ENCODE results near the gene MMD.
A peak's percentile ranks its signal among the peaks of the same experiment; 100 is the strongest.

Gene MMD

GRCh38 chr17:55420067-55420775 is 1.4 kb downstream of the MMD start:
- Histone ChIP-seq H3K27me3 (ENCODE audit: insufficient read depth, poor library complexity, severe bottlenecking) (peaks cover 2% of the 10 kb centered on the region), H3K27ac (replicated peaks) (peak overlapping the region; percentile 77), H3K4me3 (replicated peaks; ENCODE audit: insufficient read depth, low read length) (peak overlapping the region; percentile 94)
- DNase-seq (ENCODE audit: low read depth in 1 of 2, low spot score in 1 of 2) = peak in 1 of 2 experiments; percentile 45
- peak; percentile 92 for TF ChIP-seq SPI1 (IDR thresholded peaks at IDR 0.05; ENCODE audit: borderline replicate concordance, low read depth)
- TF ChIP-seq CTCF (IDR thresholded peaks at IDR 0.05; ENCODE audit: insufficient read depth, low read length) = no peak
- TF ChIP-seq REST (IDR thresholded peaks at IDR 0.05; ENCODE audit: insufficient replicate concordance, low read depth) = no peak

GRCh38 chr17:55418369-55419268 is 3.0 kb downstream of the MMD start:
- H3K4me3 ChIP-seq (replicated peaks; ENCODE audit: insufficient read depth, low read length) = no peak overlapping the region
- peaks cover 2% of the 10 kb centered on the region for H3K27me3 ChIP-seq (ENCODE audit: insufficient read depth, poor library complexity, severe bottlenecking)
- DNase-seq (ENCODE audit: low read depth in 1 of 2, low spot score in 1 of 2) = no peak
- TF ChIP-seq REST (IDR thresholded peaks at IDR 0.05; ENCODE audit: insufficient replicate concordance, low read depth) = no peak
- no peak for TF ChIP-seq SPI1 (IDR thresholded peaks at IDR 0.05; ENCODE audit: borderline replicate concordance, low read depth)
- no peak for TF ChIP-seq GABPA (IDR thresholded peaks at IDR 0.05; ENCODE audit: low read depth)
- no peak for TF ChIP-seq POLR2AphosphoS5 (IDR thresholded peaks at IDR 0.05; ENCODE audit: low read depth)
- no peak for TF ChIP-seq CTCF (IDR thresholded peaks at IDR 0.05; ENCODE audit: insufficient read depth, low read length)
- H3K27ac ChIP-seq (replicated peaks) = no peak overlapping the region

- H3K27ac ChIP-seq (replicated peaks) = no peak overlapping the region
- DNase-seq (ENCODE audit: low read depth in 1 of 2, low spot score in 1 of 2) = no peak
- no peak for TF ChIP-seq GABPA (IDR thresholded peaks at IDR 0.05; ENCODE audit: low read depth)
- no peak for TF ChIP-seq CTCF (IDR thresholded peaks at IDR 0.05; ENCODE audit: insufficient read depth, low read length)
- no peak for TF ChIP-seq SPI1 (IDR thresholded peaks at IDR 0.05; ENCODE audit: borderline replicate concordance, low read depth)
- no peak for TF ChIP-seq REST (IDR thresholded peaks at IDR 0.05; ENCODE audit: insufficient replicate concordance, low read depth)
- TF ChIP-seq POLR2AphosphoS5 (IDR thresholded peaks at IDR 0.05; ENCODE audit: low read depth) = no peak
- no peaks in the 10 kb centered on the region for H3K27me3 ChIP-seq (ENCODE audit: insufficient read depth, poor library complexity, severe bottlenecking)
- no peak overlapping the region for H3K4me3 ChIP-seq (replicated peaks; ENCODE audit: insufficient read depth, low read length)
Observed at GRCh38 chr17:55417411-55418268, 4.0 kb downstream of the MMD start.

Data from HL-60 (cell line).